ENCODE results near the gene TIMM8B. TPM values are rescaled to one million over a fixed set of nuclear protein-coding genes. Genes with fewer than 3 reads are reported as not detected.

TIMM8B gene
- polyA plus RNA-seq, 3 donors: 27.9 to 160 (median 143) TPM

GRCh38 chr11:112062923-112063322, 23.6 kb downstream of the TIMM8B start:
- no CpG with 5 or more reads among the region's 1 CpG for WGBS (ENCODE audit: insufficient coverage)
- H4K20me1 ChIP-seq (ENCODE audit: insufficient read depth, low read length): no peaks in the 10 kb centered on the region
- Mint-ChIP-seq H3K36me3 (peaks cover 45 to 52% of the 10 kb centered on the region in 2 donors), H3K4me3 (no peak overlapping the region), H3K4me1 (no peaks in the 10 kb centered on the region), H3K27me3 (ENCODE audit: low read depth in 3 of 3) (no peaks in the 10 kb centered on the region), H3K27ac (no peak overlapping the region), H3K9me3 (no peaks in the 10 kb centered on the region)
- intact Hi-C loops (cut with micrococcal nuclease): no loop called here
- no peak overlapping the region for H3K4me3 ChIP-seq (replicated peaks in 1 of 3; ENCODE audit: low read depth in 2 of 3, low read length in 3 of 3)
- no peak overlapping the region for H2AFZ ChIP-seq (ENCODE audit: insufficient read depth, low read depth, low read length, poor library complexity, severe bottlenecking)
- H3K79me2 ChIP-seq (ENCODE audit: insufficient read depth, low read length): no peaks in the 10 kb centered on the region
- H3K27ac ChIP-seq (ENCODE audit: low read depth in 1 of 2, low read length in 2 of 2): no peak overlapping the region
- no peaks in the 10 kb centered on the region for H3K4me1 ChIP-seq (ENCODE audit: control insufficient read depth in 1 of 2, insufficient read depth in 2 of 2, low read length in 2 of 2)
- TF ChIP-seq CTCF (IDR thresholded peaks at IDR 0.05): no peak
- H3K4me2 ChIP-seq (replicated peaks; ENCODE audit: extremely low read depth, low read length, poor library complexity, severe bottlenecking): no peak overlapping the region
- no peaks in the 10 kb centered on the region for H3K9me3 ChIP-seq (replicated peaks in 1 of 2; ENCODE audit: control insufficient read depth in 1 of 2, insufficient read depth in 1 of 2, low read length in 2 of 2)
- DNase-seq: no peak
- H3K36me3 ChIP-seq (replicated peaks in 1 of 2; ENCODE audit: control insufficient read depth in 1 of 2, insufficient read depth in 2 of 2, low read length in 2 of 2): peaks cover 32 to 51% of the 10 kb centered on the region in 2 donors
- H3K27me3 ChIP-seq (ENCODE audit: control insufficient read depth in 2 of 2, insufficient read depth in 2 of 2, low read length in 2 of 2): no peaks in the 10 kb centered on the region
- H3K9ac ChIP-seq (ENCODE audit: insufficient read depth, low read length, poor library complexity, severe bottlenecking): no peak overlapping the region

DNA sequence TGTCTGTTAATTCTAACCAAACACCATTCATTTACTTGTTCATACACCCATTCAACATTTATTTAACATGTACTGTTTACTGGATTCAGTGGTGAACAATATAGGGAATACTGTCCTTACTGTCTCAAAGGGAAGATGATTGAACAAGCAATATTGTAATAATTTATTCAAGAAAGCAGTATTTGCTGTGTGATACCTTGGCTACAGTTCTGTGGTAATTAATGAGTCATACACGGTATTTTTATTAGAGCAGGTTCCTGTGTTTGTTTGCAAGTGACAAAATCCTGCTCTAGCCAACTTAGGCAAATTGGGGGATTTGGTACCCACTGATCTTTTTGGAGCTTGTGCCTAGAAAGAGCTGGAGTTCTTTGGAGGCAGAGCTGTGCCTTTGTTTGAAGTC, 28.5 kb downstream of the TIMM8B start:
- Histone ChIP-seq H3K4me1 (ENCODE audit: control insufficient read depth in 1 of 2, insufficient read depth in 2 of 2, low read length in 2 of 2) (no peaks in the 10 kb centered on the region), H3K79me2 (ENCODE audit: insufficient read depth, low read length) (no peaks in the 10 kb centered on the region), H4K20me1 (ENCODE audit: insufficient read depth, low read length) (no peaks in the 10 kb centered on the region), H3K9me3 (replicated peaks in 1 of 2; ENCODE audit: control insufficient read depth in 1 of 2, insufficient read depth in 1 of 2, low read length in 2 of 2) (no peaks in the 10 kb centered on the region), H3K27ac (ENCODE audit: low read depth in 1 of 2, low read length in 2 of 2) (no peak overlapping the region), H3K4me3 (replicated peaks in 1 of 3; ENCODE audit: low read depth in 2 of 3, low read length in 3 of 3) (no peak overlapping the region), H3K27me3 (ENCODE audit: control insufficient read depth in 2 of 2, insufficient read depth in 2 of 2, low read length in 2 of 2) (no peaks in the 10 kb centered on the region), H3K9ac (ENCODE audit: insufficient read depth, low read length, poor library complexity, severe bottlenecking) (no peak overlapping the region), H3K4me2 (replicated peaks; ENCODE audit: extremely low read depth, low read length, poor library complexity, severe bottlenecking) (no peak overlapping the region), H2AFZ (ENCODE audit: insufficient read depth, low read depth, low read length, poor library complexity, severe bottlenecking) (no peak overlapping the region), H3K36me3 (replicated peaks in 1 of 2; ENCODE audit: control insufficient read depth in 1 of 2, insufficient read depth in 2 of 2, low read length in 2 of 2) (peaks cover 47 to 88% of the 10 kb centered on the region in 2 donors)
- Mint-ChIP-seq H3K9me3 (peaks cover 0 to 4% (median 0%) of the 10 kb centered on the region in 7 donors), H3K27ac (peak overlapping the region in 1 of 7 donors; percentile 43), H3K4me1 (no peaks in the 10 kb centered on the region), H3K36me3 (peaks cover 67 to 81% of the 10 kb centered on the region in 2 donors), H3K27me3 (ENCODE audit: low read depth in 3 of 3) (no peaks in the 10 kb centered on the region), H3K4me3 (no peak overlapping the region)
- 80% methylated on average over 1 of the region's 1 CpG for WGBS (ENCODE audit: insufficient coverage)
- DNase-seq: no peak
- intact Hi-C loops (cut with micrococcal nuclease): no loop called here
- TF ChIP-seq CTCF (IDR thresholded peaks at IDR 0.05): no peak

Measured in CD14-positive monocyte (primary cell).